Measurements from ENCODE around the gene ANKRD29.

ANKRD29 gene

GRCh38 chr18:23569299-23570063, 93.2 kb downstream of the ANKRD29 start:
- no peak overlapping the region for H3K4me3 ChIP-seq (ENCODE audit: low read depth, low read length)
- no peak for DNase-seq
- H3K27me3 ChIP-seq (ENCODE audit: insufficient read depth, low read depth, severe bottlenecking): no peaks in the 10 kb centered on the region
- H3K27ac ChIP-seq: no peak overlapping the region
- TF ChIP-seq, protein P1, sequence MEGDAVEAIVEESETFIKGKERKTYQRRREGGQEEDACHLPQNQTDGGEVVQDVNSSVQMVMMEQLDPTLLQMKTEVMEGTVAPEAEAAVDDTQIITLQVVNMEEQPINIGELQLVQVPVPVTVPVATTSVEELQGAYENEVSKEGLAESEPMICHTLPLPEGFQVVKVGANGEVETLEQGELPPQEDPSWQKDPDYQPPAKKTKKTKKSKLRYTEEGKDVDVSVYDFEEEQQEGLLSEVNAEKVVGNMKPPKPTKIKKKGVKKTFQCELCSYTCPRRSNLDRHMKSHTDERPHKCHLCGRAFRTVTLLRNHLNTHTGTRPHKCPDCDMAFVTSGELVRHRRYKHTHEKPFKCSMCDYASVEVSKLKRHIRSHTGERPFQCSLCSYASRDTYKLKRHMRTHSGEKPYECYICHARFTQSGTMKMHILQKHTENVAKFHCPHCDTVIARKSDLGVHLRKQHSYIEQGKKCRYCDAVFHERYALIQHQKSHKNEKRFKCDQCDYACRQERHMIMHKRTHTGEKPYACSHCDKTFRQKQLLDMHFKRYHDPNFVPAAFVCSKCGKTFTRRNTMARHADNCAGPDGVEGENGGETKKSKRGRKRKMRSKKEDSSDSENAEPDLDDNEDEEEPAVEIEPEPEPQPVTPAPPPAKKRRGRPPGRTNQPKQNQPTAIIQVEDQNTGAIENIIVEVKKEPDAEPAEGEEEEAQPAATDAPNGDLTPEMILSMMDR (IDR thresholded peaks at IDR 0.05; ENCODE audit: low read depth, low read length): no peak
- H3K9me3 ChIP-seq (ENCODE audit: severe bottlenecking): no peaks in the 10 kb centered on the region
- H3K36me3 ChIP-seq: peaks cover 10% of the 10 kb centered on the region

- TF ChIP-seq, protein P1 (IDR thresholded peaks at IDR 0.05; ENCODE audit: low read depth, low read length): no peak
- no peak overlapping the region for H3K27ac ChIP-seq
These were observed 94.2 kb downstream of the ANKRD29 start for GRCh38 chr18:23568281-23569138.

GRCh38 chr18:23567671-23568070, 95.0 kb downstream of the ANKRD29 start:
- Histone ChIP-seq H3K36me3 (peaks cover 10% of the 10 kb centered on the region), H3K27me3 (ENCODE audit: insufficient read depth, low read depth, severe bottlenecking) (no peaks in the 10 kb centered on the region), H3K9me3 (ENCODE audit: severe bottlenecking) (no peaks in the 10 kb centered on the region), H3K4me3 (ENCODE audit: low read depth, low read length) (no peak overlapping the region), H3K27ac (no peak overlapping the region)
- no peak for DNase-seq
- TF ChIP-seq, protein P1 (IDR thresholded peaks at IDR 0.05; ENCODE audit: low read depth, low read length): no peak

More at GRCh38 chr18:23568281-23569138, 94.2 kb downstream of the ANKRD29 start:
- Histone ChIP-seq H3K27me3 (ENCODE audit: insufficient read depth, low read depth, severe bottlenecking) (no peaks in the 10 kb centered on the region), H3K9me3 (ENCODE audit: severe bottlenecking) (no peaks in the 10 kb centered on the region), H3K4me3 (ENCODE audit: low read depth, low read length) (no peak overlapping the region), H3K36me3 (peaks cover 10% of the 10 kb centered on the region)
- DNase-seq: no peak

GRCh38 chr18:23565916-23566547, 96.7 kb downstream of the ANKRD29 start:
- Histone ChIP-seq H3K9me3 (ENCODE audit: severe bottlenecking) (no peaks in the 10 kb centered on the region), H3K4me3 (ENCODE audit: low read depth, low read length) (no peak overlapping the region), H3K36me3 (peaks cover 17% of the 10 kb centered on the region), H3K27ac (no peak overlapping the region), H3K27me3 (ENCODE audit: insufficient read depth, low read depth, severe bottlenecking) (no peaks in the 10 kb centered on the region)
- TF ChIP-seq, protein P1 (IDR thresholded peaks at IDR 0.05; ENCODE audit: low read depth, low read length): no peak
- DNase-seq: no peak

GRCh38 chr18:23563377-23564043, 99.2 kb downstream of the ANKRD29 start:
- H3K27ac ChIP-seq: no peak overlapping the region
- TF ChIP-seq, protein P1 (IDR thresholded peaks at IDR 0.05; ENCODE audit: low read depth, low read length): no peak
- H3K36me3 ChIP-seq: peaks cover 24% of the 10 kb centered on the region

More at GRCh38 chr18:23563377-23564043, 99.2 kb downstream of the ANKRD29 start:
- Histone ChIP-seq H3K27me3 (ENCODE audit: insufficient read depth, low read depth, severe bottlenecking) (no peaks in the 10 kb centered on the region), H3K4me3 (ENCODE audit: low read depth, low read length) (no peak overlapping the region), H3K9me3 (ENCODE audit: severe bottlenecking) (no peaks in the 10 kb centered on the region)
- no peak for DNase-seq

Data from WERI-Rb-1 (cell line).